CD4-positive, alpha-beta T cell treated with Interleukin-10 for 1 hour (primary cell): ENCODE measurements around the gene LAMA1.

Source experiments
- DNase-seq: peaks from one replicate; pipeline ENCODE4 v3.0.0-alpha.2; 2020

The LAMA1 gene

GRCh38 chr18:7104649-7105048 lies 12.9 kb downstream of the LAMA1 start:
- DNase-seq, result no peak

GRCh38 chr18:7102131-7102530 lies 15.5 kb downstream of the LAMA1 start:
- no peak for DNase-seq

GRCh38 chr18:7096838-7097237 lies 20.8 kb downstream of the LAMA1 start:
- no peak for DNase-seq

GRCh38 chr18:7094427-7094826 lies 23.2 kb downstream of the LAMA1 start:
- no peak for DNase-seq

- no peak for DNase-seq
Observed at GRCh38 chr18:7090771-7091170, 26.8 kb downstream of the LAMA1 start.

- DNase-seq, result no peak
Observed at GRCh38 chr18:7089369-7089768, 28.2 kb downstream of the LAMA1 start.

GRCh38 chr18:7084080-7085065 lies 33.2 kb downstream of the LAMA1 start:
- DNase-seq, result no peak

GRCh38 chr18:7082671-7083070 lies 34.9 kb downstream of the LAMA1 start:
- no peak for DNase-seq

GRCh38 chr18:7079231-7079630 lies 38.4 kb downstream of the LAMA1 start:
- no peak for DNase-seq

GRCh38 chr18:7072593-7072992 lies 45.0 kb downstream of the LAMA1 start:
- no peak for DNase-seq

- DNase-seq, result no peak
Observed at GRCh38 chr18:7071600-7071999, 46.0 kb downstream of the LAMA1 start.

GRCh38 chr18:7070466-7070865 lies 47.1 kb downstream of the LAMA1 start:
- no peak for DNase-seq

GRCh38 chr18:7068871-7069590 lies 48.6 kb downstream of the LAMA1 start:
- no peak for DNase-seq

- no peak for DNase-seq
Observed at GRCh38 chr18:7066965-7067555, 50.5 kb downstream of the LAMA1 start.

- DNase-seq, result no peak
Observed at GRCh38 chr18:7065736-7066135, 51.9 kb downstream of the LAMA1 start.

- DNase-seq, result no peak
Observed at GRCh38 chr18:7064346-7064745, 53.3 kb downstream of the LAMA1 start.

GRCh38 chr18:7062811-7063210 lies 54.8 kb downstream of the LAMA1 start:
- DNase-seq, result no peak

GRCh38 chr18:7062236-7062635 lies 55.4 kb downstream of the LAMA1 start:
- no peak for DNase-seq

- no peak for DNase-seq
Observed at GRCh38 chr18:7059276-7059675, 58.3 kb downstream of the LAMA1 start.

GRCh38 chr18:7056026-7056425 lies 61.6 kb downstream of the LAMA1 start:
- DNase-seq, result no peak

- no peak for DNase-seq
Observed at GRCh38 chr18:7049951-7050350, 67.6 kb downstream of the LAMA1 start.

GRCh38 chr18:7048081-7048480 lies 69.5 kb downstream of the LAMA1 start:
- DNase-seq, result no peak

- DNase-seq, result no peak
Observed at GRCh38 chr18:7047336-7047735, 70.3 kb downstream of the LAMA1 start.
